Measurements from ENCODE around the gene ATF1. TPM values are rescaled to one million over a fixed set of nuclear protein-coding genes. Genes with fewer than 3 reads are reported as not detected.
"Not testable (repeated sequence)": the region's sequence is repeated elsewhere in the genome, so short reads cannot be mapped to it uniquely, and the experiment has no call there.

The ATF1 gene
- polyA plus RNA-seq, 1 of the 3 experiments (the other 2 are of a cell fraction) = 34.2 TPM

DNA sequence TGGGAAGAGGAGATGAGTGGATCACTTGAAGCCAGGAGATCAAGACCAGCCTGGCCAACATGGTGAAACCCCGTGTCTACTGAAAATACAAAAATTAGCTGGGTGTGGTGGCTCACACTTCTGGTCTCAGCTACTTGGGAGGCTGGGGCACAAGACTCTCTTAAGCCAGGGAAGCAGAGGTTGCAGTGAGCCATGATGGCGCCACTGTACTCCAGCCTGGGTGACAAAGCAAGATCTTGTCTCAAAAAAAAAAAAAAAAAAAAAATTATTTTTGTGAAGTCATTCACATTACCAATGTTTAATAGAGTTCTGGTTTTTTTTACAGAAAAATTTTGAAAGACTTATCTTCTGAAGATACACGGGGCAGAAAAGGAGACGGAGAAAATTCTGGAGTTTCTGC, 45.2 kb downstream of the ATF1 start:
- H3K27me3 ChIP-seq (ENCODE audit: insufficient read depth); H3K9me3 ChIP-seq; H2AFZ ChIP-seq (ENCODE audit: low read depth); H3K4me1 ChIP-seq (ENCODE audit: control insufficient read depth in 1 of 2, insufficient read depth in 2 of 2, low read depth in 1 of 2, low read length in 1 of 2); DNase-seq; H3K27ac ChIP-seq (ENCODE audit: low read depth in 2 of 2, low read length in 1 of 2); H3K9ac ChIP-seq; H3F3A ChIP-seq (replicated peaks; ENCODE audit: insufficient read depth); H3K79me2 ChIP-seq (ENCODE audit: insufficient read depth); H4K20me1 ChIP-seq (ENCODE audit: insufficient read depth); H3K9me2 ChIP-seq; H3K4me2 ChIP-seq; CTCF ChIA-PET; H3K4me3 ChIP-seq (ENCODE audit: low read depth in 2 of 2, low read length in 1 of 2); POLR2A ChIA-PET: not testable (repeated sequence)
- WGBS (ENCODE audit: low lambda C conversion rate) = 96% methylated on average over 4 of the region's 4 CpGs
- H3K36me3 ChIP-seq (replicated peaks in 1 of 2; ENCODE audit: control insufficient read depth in 1 of 2, insufficient read depth in 2 of 2, low read length in 1 of 2) = peaks cover 17 to 38% of the 10 kb centered on the region in 2 experiments

- H3K79me2 ChIP-seq (ENCODE audit: insufficient read depth); DNase-seq; H3K27me3 ChIP-seq (ENCODE audit: insufficient read depth); H3K9me2 ChIP-seq; H3K4me1 ChIP-seq (ENCODE audit: control insufficient read depth in 1 of 2, insufficient read depth in 2 of 2, low read depth in 1 of 2, low read length in 1 of 2); H3K27ac ChIP-seq (ENCODE audit: low read depth in 2 of 2, low read length in 1 of 2); H3K9me3 ChIP-seq; H3F3A ChIP-seq (replicated peaks; ENCODE audit: insufficient read depth); H2AFZ ChIP-seq (ENCODE audit: low read depth); H3K4me3 ChIP-seq (ENCODE audit: low read depth in 2 of 2, low read length in 1 of 2); POLR2A ChIA-PET; H3K9ac ChIP-seq; H3K4me2 ChIP-seq; H4K20me1 ChIP-seq (ENCODE audit: insufficient read depth): not testable (repeated sequence)
- H3K36me3 ChIP-seq (replicated peaks in 1 of 2; ENCODE audit: control insufficient read depth in 1 of 2, insufficient read depth in 2 of 2, low read length in 1 of 2) = peaks cover 41 to 78% of the 10 kb centered on the region in 2 experiments
- WGBS (ENCODE audit: low lambda C conversion rate) = 96% methylated on average over 7 of the region's 7 CpGs
- CTCF ChIA-PET = interaction anchor here (1.1 to 1.5 kb wide), 3 partner anchors 11 to 172 kb away, joined by 3 to 5 read pairs (median 4); no protein-coding TSS in a partner anchor
These were observed 51.0 kb downstream of the ATF1 start for GRCh38 chr12:50814921-50815320.

GRCh38 chr12:50820177-50820576, 56.3 kb downstream of the ATF1 start:
- peaks cover 8% of the 10 kb centered on the region for H3F3A ChIP-seq (replicated peaks; ENCODE audit: insufficient read depth)
- no peak for DNase-seq
- TF ChIP-seq, protein P1, sequence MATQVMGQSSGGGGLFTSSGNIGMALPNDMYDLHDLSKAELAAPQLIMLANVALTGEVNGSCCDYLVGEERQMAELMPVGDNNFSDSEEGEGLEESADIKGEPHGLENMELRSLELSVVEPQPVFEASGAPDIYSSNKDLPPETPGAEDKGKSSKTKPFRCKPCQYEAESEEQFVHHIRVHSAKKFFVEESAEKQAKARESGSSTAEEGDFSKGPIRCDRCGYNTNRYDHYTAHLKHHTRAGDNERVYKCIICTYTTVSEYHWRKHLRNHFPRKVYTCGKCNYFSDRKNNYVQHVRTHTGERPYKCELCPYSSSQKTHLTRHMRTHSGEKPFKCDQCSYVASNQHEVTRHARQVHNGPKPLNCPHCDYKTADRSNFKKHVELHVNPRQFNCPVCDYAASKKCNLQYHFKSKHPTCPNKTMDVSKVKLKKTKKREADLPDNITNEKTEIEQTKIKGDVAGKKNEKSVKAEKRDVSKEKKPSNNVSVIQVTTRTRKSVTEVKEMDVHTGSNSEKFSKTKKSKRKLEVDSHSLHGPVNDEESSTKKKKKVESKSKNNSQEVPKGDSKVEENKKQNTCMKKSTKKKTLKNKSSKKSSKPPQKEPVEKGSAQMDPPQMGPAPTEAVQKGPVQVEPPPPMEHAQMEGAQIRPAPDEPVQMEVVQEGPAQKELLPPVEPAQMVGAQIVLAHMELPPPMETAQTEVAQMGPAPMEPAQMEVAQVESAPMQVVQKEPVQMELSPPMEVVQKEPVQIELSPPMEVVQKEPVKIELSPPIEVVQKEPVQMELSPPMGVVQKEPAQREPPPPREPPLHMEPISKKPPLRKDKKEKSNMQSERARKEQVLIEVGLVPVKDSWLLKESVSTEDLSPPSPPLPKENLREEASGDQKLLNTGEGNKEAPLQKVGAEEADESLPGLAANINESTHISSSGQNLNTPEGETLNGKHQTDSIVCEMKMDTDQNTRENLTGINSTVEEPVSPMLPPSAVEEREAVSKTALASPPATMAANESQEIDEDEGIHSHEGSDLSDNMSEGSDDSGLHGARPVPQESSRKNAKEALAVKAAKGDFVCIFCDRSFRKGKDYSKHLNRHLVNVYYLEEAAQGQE (IDR thresholded peaks at IDR 0.05; ENCODE audit: low read depth, low read length) = no peak
- no peak overlapping the region for H3K4me3 ChIP-seq (ENCODE audit: low read depth in 2 of 2, low read length in 1 of 2)
- H3K9me3 ChIP-seq = no peaks in the 10 kb centered on the region
- H2AFZ ChIP-seq (ENCODE audit: low read depth) = no peak overlapping the region
- H3K4me1 ChIP-seq (ENCODE audit: control insufficient read depth in 1 of 2, insufficient read depth in 2 of 2, low read depth in 1 of 2, low read length in 1 of 2) = no peaks in the 10 kb centered on the region
- no peak overlapping the region for H3K4me2 ChIP-seq
- POLR2A ChIA-PET = no interaction called here
- H3K27ac ChIP-seq (ENCODE audit: low read depth in 2 of 2, low read length in 1 of 2) = no peak overlapping the region
- H3K79me2 ChIP-seq (ENCODE audit: insufficient read depth) = no peaks in the 10 kb centered on the region
- no peaks in the 10 kb centered on the region for H3K27me3 ChIP-seq (ENCODE audit: insufficient read depth)
- no peaks in the 10 kb centered on the region for H3K9me2 ChIP-seq
- H3K36me3 ChIP-seq (replicated peaks in 1 of 2; ENCODE audit: control insufficient read depth in 1 of 2, insufficient read depth in 2 of 2, low read length in 1 of 2) = peaks cover 22 to 43% of the 10 kb centered on the region in 2 experiments
- H4K20me1 ChIP-seq (ENCODE audit: insufficient read depth) = no peaks in the 10 kb centered on the region
- H3K9ac ChIP-seq = no peak overlapping the region
- CTCF ChIA-PET = interaction anchor here (10.6 kb wide), 1 partner anchor 167 kb away, joined by 186 read pairs; no protein-coding TSS in a partner anchor
